Body of pancreas (tissue), 4 donors: ENCODE measurements around the gene CFHR2.

Experiments used
- CTCF ChIP-seq, 7 experiments: fragments of 450-650 bp in 4 of 7; fragments of 200-600 bp in 3 of 7; sonication (generic) in 3 of 7; IDR thresholded peaks; one replicate each; pipeline ENCODE4 v1.5.1; 2016 to 2019; ENCODE audit warnings: antibody characterized with exemption in 7 of 7
- POLR2A ChIP-seq, 3 donors: fragments of 450-650 bp; IDR thresholded peaks; one replicate each; pipeline ENCODE4 v1.6.1; 2016; ENCODE audit warnings: antibody characterized with exemption in 3 of 3, mild to moderate bottlenecking in 2 of 3

GRCh38 chr1:196993916-196994315 is 50.4 kb downstream of the CFHR2 start:
- TF ChIP-seq CTCF (IDR thresholded peaks at IDR 0.05): no peak
- TF ChIP-seq POLR2A (IDR thresholded peaks at IDR 0.05): no peak
